HG02571 (cell line): ENCODE measurements around the gene VPS52.
A peak's percentile ranks its signal among the peaks of the same experiment; 100 is the strongest.
"Not testable (repeated sequence)": the region's sequence is repeated elsewhere in the genome, so short reads cannot be mapped to it uniquely, and the experiment has no call there.

Experiments used
- ATAC-seq: cut with Tn5 transposase; IDR thresholded peaks from one replicate; pipeline ENCODE4 v1.9.1; 2021; ENCODE audit warnings: mild to moderate bottlenecking, moderate library complexity; ENCODE audit not compliant: unreplicated experiment

VPS52 gene

GRCh38 chr6:33285214-33285613 is 13.5 kb upstream of the VPS52 start:
- ATAC-seq = not testable (repeated sequence)

GRCh38 chr6:33280539-33280938 is 8.9 kb upstream of the VPS52 start:
- no peak for ATAC-seq

- ATAC-seq = no peak
Observed at GRCh38 chr6:33279971-33280511, 8.4 kb upstream of the VPS52 start.

GRCh38 chr6:33279257-33279695 is 7.6 kb upstream of the VPS52 start:
- no peak for ATAC-seq

- ATAC-seq = no peak
Observed at GRCh38 chr6:33278810-33279209, 7.1 kb upstream of the VPS52 start.

- no peak for ATAC-seq
Observed at GRCh38 chr6:33278392-33278741, 6.7 kb upstream of the VPS52 start.

GRCh38 chr6:33277663-33278391 is 6.2 kb upstream of the VPS52 start:
- ATAC-seq = no peak

GRCh38 chr6:33276864-33277662 is 5.4 kb upstream of the VPS52 start, which contains the start of gene B3GALT4:
Gene B3GALT4 (plus strand): TSS chr6:33277123. CDS start chr6:33277420, 297 bp downstream.
- peak; percentile 43 for ATAC-seq

- no peak for ATAC-seq
Observed at GRCh38 chr6:33276581-33276863, 4.8 kb upstream of the VPS52 start.

- ATAC-seq = not testable (repeated sequence)
Observed at GRCh38 chr6:33275795-33276580, 4.3 kb upstream of the VPS52 start.

GRCh38 chr6:33273924-33274902 is 2.5 kb upstream of the VPS52 start:
- no peak for ATAC-seq

GRCh38 chr6:33273129-33273923 is 1.6 kb upstream of the VPS52 start:
- no peak for ATAC-seq

GRCh38 chr6:33272275-33273128 is 826 bp upstream of the VPS52 start:
- peak; percentile 7 for ATAC-seq

- peak; percentile 5 for ATAC-seq
Observed at GRCh38 chr6:33271117-33271467, 584 bp downstream of the VPS52 start.

GRCh38 chr6:33264015-33264414 is 7.7 kb downstream of the VPS52 start:
- no peak for ATAC-seq

- ATAC-seq = not testable (repeated sequence)
Observed at GRCh38 chr6:33262490-33262889, 9.2 kb downstream of the VPS52 start.

GRCh38 chr6:33259032-33259431 is 12.6 kb downstream of the VPS52 start:
- ATAC-seq = no peak

- ATAC-seq = no peak
Observed at GRCh38 chr6:33254591-33254990, 17.1 kb downstream of the VPS52 start.
